Measurements from ENCODE around the gene B4GALNT3.

B4GALNT3 gene

DNA sequence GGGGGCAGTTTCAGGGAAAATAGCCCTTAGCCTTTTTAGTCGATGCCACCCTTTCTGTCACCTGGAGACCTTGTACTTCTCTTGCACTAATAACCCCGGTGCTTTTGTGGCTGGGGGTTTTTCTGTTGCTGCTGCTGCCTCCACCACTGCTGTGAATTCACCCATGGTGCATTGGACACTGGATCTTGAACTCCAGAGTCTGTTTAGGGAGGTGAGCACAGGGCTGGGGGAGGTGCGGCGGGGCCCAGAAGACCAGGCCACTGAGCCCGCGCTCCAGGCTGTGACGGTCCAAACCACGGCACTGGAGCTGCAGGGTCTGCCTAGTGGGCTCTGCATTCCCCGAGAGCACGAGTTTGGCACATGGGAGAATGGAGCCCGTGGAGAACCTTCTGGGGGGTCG, 102.9 kb downstream of the B4GALNT3 start:
- TF ChIP-seq TARDBP (IDR thresholded peaks at IDR 0.05), result no peak
- TF ChIP-seq FOXM1 (IDR thresholded peaks at IDR 0.05; ENCODE audit: borderline replicate concordance), result no peak
- TF ChIP-seq ZNF384 (IDR thresholded peaks at IDR 0.05), result no peak
- no peak for TF ChIP-seq LEF1 (IDR thresholded peaks at IDR 0.05; ENCODE audit: borderline replicate concordance)
- TF ChIP-seq SP1 (IDR thresholded peaks at IDR 0.05), result no peak
- TF ChIP-seq, protein P1, sequence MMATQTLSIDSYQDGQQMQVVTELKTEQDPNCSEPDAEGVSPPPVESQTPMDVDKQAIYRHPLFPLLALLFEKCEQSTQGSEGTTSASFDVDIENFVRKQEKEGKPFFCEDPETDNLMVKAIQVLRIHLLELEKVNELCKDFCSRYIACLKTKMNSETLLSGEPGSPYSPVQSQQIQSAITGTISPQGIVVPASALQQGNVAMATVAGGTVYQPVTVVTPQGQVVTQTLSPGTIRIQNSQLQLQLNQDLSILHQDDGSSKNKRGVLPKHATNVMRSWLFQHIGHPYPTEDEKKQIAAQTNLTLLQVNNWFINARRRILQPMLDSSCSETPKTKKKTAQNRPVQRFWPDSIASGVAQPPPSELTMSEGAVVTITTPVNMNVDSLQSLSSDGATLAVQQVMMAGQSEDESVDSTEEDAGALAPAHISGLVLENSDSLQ (IDR thresholded peaks at IDR 0.05), result no peak
- TF ChIP-seq HDGF (IDR thresholded peaks at IDR 0.05; ENCODE audit: borderline replicate concordance), result no peak
- no peak for TF ChIP-seq ELF4 (IDR thresholded peaks at IDR 0.05)
- TF ChIP-seq NFRKB (IDR thresholded peaks at IDR 0.05), result no peak
- ChIA-PET POLR2A (no interaction called here), CTCF (no interaction called here)
- no peak for DNase-seq (ENCODE audit: extremely low spot score)

DNA sequence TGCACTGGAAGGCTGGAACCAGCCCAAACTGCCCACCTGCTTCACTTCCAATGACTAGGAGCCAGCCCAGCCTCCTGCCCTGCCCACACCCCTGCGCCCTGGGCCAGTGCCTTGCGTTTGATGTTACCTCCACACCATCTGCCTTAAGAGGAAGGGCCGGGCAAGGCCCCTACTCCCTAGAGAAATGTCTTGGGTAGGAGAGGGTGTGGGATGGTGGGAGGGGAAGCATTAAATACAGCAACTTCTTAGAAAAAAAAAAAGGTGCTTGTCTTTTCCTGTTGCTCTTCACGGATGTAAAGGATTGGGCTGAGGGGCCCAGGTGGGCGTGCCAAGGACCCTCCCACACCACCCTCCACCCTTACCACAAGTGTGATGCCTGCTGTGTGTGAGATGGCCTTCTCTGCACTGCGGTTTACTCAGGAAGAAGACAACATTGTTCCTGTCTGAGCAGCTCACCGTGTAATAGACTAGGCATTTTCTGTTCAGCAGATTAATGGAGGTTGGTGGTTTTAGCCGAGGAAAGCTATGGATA, 103.6 kb downstream of the B4GALNT3 start:
- TF ChIP-seq HDGF (IDR thresholded peaks at IDR 0.05; ENCODE audit: borderline replicate concordance) (no peak), BHLHE40 (IDR thresholded peaks at IDR 0.05; ENCODE audit: borderline replicate concordance) (no peak), ZNF384 (IDR thresholded peaks at IDR 0.05) (no peak), FOXA1 (IDR thresholded peaks at IDR 0.05) (no peak), ELF4 (IDR thresholded peaks at IDR 0.05) (no peak), SP1 (IDR thresholded peaks at IDR 0.05) (no peak), FOXK2 (IDR thresholded peaks at IDR 0.05) (no peak), NFRKB (IDR thresholded peaks at IDR 0.05) (no peak), TARDBP (IDR thresholded peaks at IDR 0.05) (no peak)
- ChIA-PET CTCF (no interaction called here), POLR2A (no interaction called here)
- no peak for DNase-seq (ENCODE audit: extremely low spot score)

DNA sequence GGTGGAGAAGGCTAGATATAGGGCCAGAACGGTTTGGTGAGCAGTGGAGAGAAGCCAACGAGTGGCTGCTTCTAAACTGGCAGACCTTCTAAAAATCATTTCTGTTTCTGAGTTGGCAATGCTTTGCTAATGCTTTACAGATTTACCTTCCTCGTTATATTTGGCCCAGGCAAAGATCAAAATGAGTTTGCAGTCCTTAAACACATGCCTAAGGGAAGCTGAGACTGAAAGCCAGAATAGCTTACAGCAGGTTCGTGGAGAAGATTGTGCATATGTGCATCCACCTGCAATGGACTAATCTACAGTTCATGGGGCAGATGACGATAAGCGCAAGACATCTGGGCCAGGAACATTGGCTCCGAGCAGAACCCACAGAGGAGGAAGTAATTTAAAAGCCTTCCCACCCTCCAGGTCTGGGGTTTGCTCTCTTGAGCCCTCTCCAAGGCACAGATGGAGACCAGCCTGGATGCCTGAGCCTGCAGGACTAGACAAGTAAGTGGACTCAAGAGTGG, 104.1 kb downstream of the B4GALNT3 start:
- ChIA-PET POLR2A (no interaction called here), CTCF (no interaction called here)
- no peak for DNase-seq (ENCODE audit: extremely low spot score)
- no peak for TF ChIP-seq HDGF (IDR thresholded peaks at IDR 0.05; ENCODE audit: borderline replicate concordance)
- no peak for TF ChIP-seq TARDBP (IDR thresholded peaks at IDR 0.05)
- no peak for TF ChIP-seq LEF1 (IDR thresholded peaks at IDR 0.05; ENCODE audit: borderline replicate concordance)
- no peak for TF ChIP-seq FOXA1 (IDR thresholded peaks at IDR 0.05)
- TF ChIP-seq L3MBTL2 (conservative IDR thresholded peaks at IDR 0.05), result no peak
- no peak for TF ChIP-seq FOXM1 (IDR thresholded peaks at IDR 0.05; ENCODE audit: borderline replicate concordance)
- TF ChIP-seq BHLHE40 (IDR thresholded peaks at IDR 0.05; ENCODE audit: borderline replicate concordance), result no peak
- TF ChIP-seq FOXK2 (IDR thresholded peaks at IDR 0.05), result no peak
- TF ChIP-seq ELF4 (IDR thresholded peaks at IDR 0.05), result no peak
- no peak for TF ChIP-seq ZNF384 (IDR thresholded peaks at IDR 0.05)
- no peak for TF ChIP-seq CTBP1 (IDR thresholded peaks at IDR 0.05; ENCODE audit: borderline replicate concordance)
- TF ChIP-seq, protein P1 (IDR thresholded peaks at IDR 0.05), result no peak

DNA sequence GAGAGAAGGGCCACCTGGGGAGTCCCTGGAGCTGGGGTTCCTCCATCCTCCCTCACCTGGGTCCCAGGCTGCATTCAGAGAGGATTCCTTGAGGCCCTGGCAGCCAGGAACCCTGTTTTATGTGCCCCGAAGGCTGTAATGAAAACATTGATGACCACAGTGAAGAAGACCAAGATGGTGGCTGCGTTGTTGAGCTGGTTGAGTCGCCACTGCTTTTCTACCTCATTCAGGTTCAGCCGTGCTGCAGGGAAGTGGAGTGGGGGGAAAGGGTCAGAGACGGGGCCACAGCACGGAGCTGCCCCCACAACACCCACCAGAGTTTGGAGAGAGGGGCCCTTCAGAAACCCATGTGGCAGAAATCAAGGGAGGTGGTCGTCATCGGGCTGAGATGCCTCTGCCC, 105.4 kb downstream of the B4GALNT3 start:
- TF ChIP-seq TARDBP (IDR thresholded peaks at IDR 0.05) (no peak), HDGF (IDR thresholded peaks at IDR 0.05; ENCODE audit: borderline replicate concordance) (no peak), SUZ12 (IDR thresholded peaks at IDR 0.05) (no peak), ELF4 (IDR thresholded peaks at IDR 0.05) (no peak), FOXK2 (IDR thresholded peaks at IDR 0.05) (no peak), NFRKB (IDR thresholded peaks at IDR 0.05) (no peak), L3MBTL2 (conservative IDR thresholded peaks at IDR 0.05) (no peak), ZNF384 (IDR thresholded peaks at IDR 0.05) (no peak), LEF1 (IDR thresholded peaks at IDR 0.05; ENCODE audit: borderline replicate concordance) (no peak), CTBP1 (IDR thresholded peaks at IDR 0.05; ENCODE audit: borderline replicate concordance) (no peak), FOXA1 (IDR thresholded peaks at IDR 0.05) (no peak), SP1 (IDR thresholded peaks at IDR 0.05) (no peak)
- TF ChIP-seq, protein P1 (IDR thresholded peaks at IDR 0.05), result no peak
- ChIA-PET POLR2A (no interaction called here), CTCF (no interaction called here)
- DNase-seq (ENCODE audit: extremely low spot score), result no peak

DNA sequence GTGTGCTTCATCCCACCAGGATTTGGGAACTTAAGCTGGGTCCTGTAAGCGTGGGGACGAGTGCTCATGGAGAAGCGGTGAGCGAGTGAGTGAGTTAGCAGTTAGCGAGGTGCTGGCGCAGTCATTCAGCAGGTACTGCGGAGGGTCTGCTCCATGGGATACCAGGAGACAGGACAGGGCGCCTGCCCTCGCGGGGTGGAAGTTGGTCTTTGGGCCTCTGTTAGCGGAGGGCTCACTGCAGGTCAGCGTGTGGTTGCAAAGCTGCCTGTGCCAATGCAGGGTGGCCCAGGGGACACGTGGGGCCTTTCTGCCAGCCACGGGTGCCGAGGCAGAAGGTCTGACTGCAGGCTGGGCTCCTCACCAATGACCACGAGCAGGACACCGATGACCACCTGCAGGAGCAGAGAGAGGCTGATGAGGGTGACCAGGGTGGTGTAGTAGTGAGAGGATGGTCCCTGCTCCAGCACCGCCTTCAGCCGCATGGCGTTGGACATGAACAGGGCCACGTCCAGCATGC, 105.9 kb downstream of the B4GALNT3 start:
- ChIA-PET POLR2A (no interaction called here), CTCF (no interaction called here)
- no peak for TF ChIP-seq BHLHE40 (IDR thresholded peaks at IDR 0.05; ENCODE audit: borderline replicate concordance)
- TF ChIP-seq FOXK2 (IDR thresholded peaks at IDR 0.05), result no peak
- TF ChIP-seq HDGF (IDR thresholded peaks at IDR 0.05; ENCODE audit: borderline replicate concordance), result no peak
- no peak for TF ChIP-seq CTBP1 (IDR thresholded peaks at IDR 0.05; ENCODE audit: borderline replicate concordance)
- no peak for TF ChIP-seq FOXA1 (IDR thresholded peaks at IDR 0.05)
- no peak for TF ChIP-seq SP1 (IDR thresholded peaks at IDR 0.05)
- TF ChIP-seq ARNT (IDR thresholded peaks at IDR 0.05), result no peak
- no peak for TF ChIP-seq LEF1 (IDR thresholded peaks at IDR 0.05; ENCODE audit: borderline replicate concordance)
- TF ChIP-seq FOXM1 (IDR thresholded peaks at IDR 0.05; ENCODE audit: borderline replicate concordance), result no peak
- TF ChIP-seq ELF4 (IDR thresholded peaks at IDR 0.05), result no peak
- TF ChIP-seq TARDBP (IDR thresholded peaks at IDR 0.05), result no peak
- no peak for TF ChIP-seq ZNF384 (IDR thresholded peaks at IDR 0.05)
- TF ChIP-seq SUZ12 (IDR thresholded peaks at IDR 0.05), result no peak
- no peak for TF ChIP-seq L3MBTL2 (conservative IDR thresholded peaks at IDR 0.05)
- TF ChIP-seq NFRKB (IDR thresholded peaks at IDR 0.05), result no peak
- TF ChIP-seq, protein P1 (IDR thresholded peaks at IDR 0.05), result no peak
- DNase-seq (ENCODE audit: extremely low spot score), result no peak
